GM23338 (cell line): ENCODE results near the gene PPP1R12A. TPM values are rescaled to one million over a fixed set of nuclear protein-coding genes. Genes with fewer than 3 reads are reported as not detected.

ENCODE experiments used
- ATAC-seq: fragments of 200-7000 bp; cut with Tn5 transposase; 3 replicates; pipeline ENCODE4 v1.9.1; 2020
- DNase-seq: peaks from one replicate; pipeline ENCODE4 v3.0.0-alpha.2; 2015; ENCODE audit warnings: low spot score
- H2AFZ ChIP-seq: fragments of 200-600 bp; sonication (generic); 2 replicates; pipeline ENCODE4 v1.8.0; 2016; ENCODE audit warnings: antibody characterized with exemption, mild to moderate bottlenecking, moderate library complexity
- H3F3A ChIP-seq: fragments of 200-600 bp; sonication (generic); replicated peaks from 2 replicates; pipeline ENCODE4 v1.8.0; 2017; ENCODE audit warnings: antibody characterized with exemption, mixed run types, low read depth
- H3K27ac ChIP-seq: fragments of 200-600 bp; sonication (generic); 2 replicates; pipeline ENCODE4 v1.6.1; 2016; ENCODE audit warnings: low read depth
- H3K27me3 ChIP-seq: fragments of 200-600 bp; sonication (generic); 2 replicates; pipeline ENCODE4 v1.8.0; 2016; ENCODE audit warnings: mild to moderate bottlenecking, mixed run types, moderate library complexity; ENCODE audit not compliant: insufficient read depth
- H3K36me3 ChIP-seq: fragments of 200-600 bp; sonication (generic); 2 replicates; pipeline ENCODE4 v1.8.0; 2016; ENCODE audit warnings: mild to moderate bottlenecking; ENCODE audit not compliant: insufficient read depth
- H3K4me1 ChIP-seq: fragments of 200-600 bp; sonication (generic); 2 replicates; pipeline ENCODE4 v1.8.0; 2016; ENCODE audit warnings: mild to moderate bottlenecking, moderate library complexity; ENCODE audit not compliant: insufficient read depth
- H3K4me2 ChIP-seq: fragments of 200-600 bp; sonication (generic); 2 replicates; pipeline ENCODE4 v1.7.1; 2017; ENCODE audit warnings: mixed run types
- H3K4me3 ChIP-seq: fragments of 200-600 bp; sonication (generic); 2 replicates; pipeline ENCODE4 v1.6.1; 2016; ENCODE audit warnings: mixed run types
- H3K79me2 ChIP-seq: fragments of 200-600 bp; sonication (generic); replicated peaks from 2 replicates; pipeline ENCODE4 v1.8.0; 2017; ENCODE audit warnings: mild to moderate bottlenecking; ENCODE audit not compliant: insufficient read depth
- H3K9me2 ChIP-seq: fragments of 200-600 bp; sonication (generic); 2 replicates; pipeline ENCODE4 v1.8.0; 2017; ENCODE audit not compliant: insufficient read depth
- H4K20me1 ChIP-seq: fragments of 200-600 bp; sonication (generic); replicated peaks from 2 replicates; pipeline ENCODE4 v1.8.0; 2017; ENCODE audit warnings: mild to moderate bottlenecking; ENCODE audit not compliant: insufficient read depth
- H3K27ac Mint-ChIP-seq: 2 replicates; pipeline ENCODE4 v1.8.0; 2020; ENCODE audit warnings: inconsistent platforms, mild to moderate bottlenecking, moderate library complexity, mixed read lengths
- H3K27me3 Mint-ChIP-seq: 3 replicates; pipeline ENCODE4 v1.8.0; 2022; ENCODE audit warnings: low read depth, mild to moderate bottlenecking, moderate library complexity, mixed read lengths, inconsistent platforms; ENCODE audit not compliant: insufficient read depth, poor library complexity
- H3K36me3 Mint-ChIP-seq: 3 replicates; pipeline ENCODE4 v1.8.0; 2021; ENCODE audit warnings: low read depth, mild to moderate bottlenecking, inconsistent platforms, moderate library complexity, mixed read lengths
- H3K4me1 Mint-ChIP-seq: 3 replicates; pipeline ENCODE4 v1.8.0; 2020; ENCODE audit warnings: mild to moderate bottlenecking, inconsistent platforms, mixed read lengths
- H3K4me3 Mint-ChIP-seq: 3 replicates; pipeline ENCODE4 v1.8.0; 2021; ENCODE audit warnings: moderate library complexity, mild to moderate bottlenecking, inconsistent platforms, mixed read lengths
- H3K9me3 Mint-ChIP-seq: 3 replicates; pipeline ENCODE4 v1.8.0; 2020; ENCODE audit warnings: moderate library complexity, mild to moderate bottlenecking, inconsistent platforms, mixed read lengths
- CREB1 ChIP-seq: fragments of 250-450 bp; sonication (Bioruptor Pico); IDR thresholded peaks from 2 replicates; pipeline ENCODE4 v1.5.0; 2020; ENCODE audit warnings: low read depth, mild to moderate bottlenecking, moderate library complexity
- CTCF ChIP-seq, 2 experiments: fragments of 200-600 bp in 1 of 2; sonication (generic) in 1 of 2; conservative IDR thresholded peaks; 2 replicates each; pipeline versions ENCODE4 v1.5.1 to v1.6.1; 2016 to 2017; ENCODE audit warnings: antibody characterized with exemption in 2 of 2, low read depth in 2 of 2, mild to moderate bottlenecking in 2 of 2, moderate library complexity in 1 of 2
- ETS1 ChIP-seq: IDR thresholded peaks from 2 replicates; pipeline ENCODE4 v1.6.1; 2016; ENCODE audit warnings: antibody characterized with exemption
- EZH2 ChIP-seq: fragments of 200-600 bp; sonication (generic); IDR thresholded peaks from one replicate; pipeline ENCODE4 v1.8.0; 2017; ENCODE audit warnings: antibody characterized with exemption, mild to moderate bottlenecking, low read depth; ENCODE audit not compliant: unreplicated experiment
- EZH2phosphoT487 ChIP-seq: fragments of 200-600 bp; sonication (generic); IDR thresholded peaks from one replicate; pipeline ENCODE4 v1.8.1; 2018; ENCODE audit warnings: antibody characterized with exemption; ENCODE audit not compliant: unreplicated experiment
- JUNB ChIP-seq: IDR thresholded peaks from one replicate; pipeline ENCODE4 v1.6.1; 2016; ENCODE audit warnings: antibody characterized with exemption; ENCODE audit not compliant: unreplicated experiment
- NANOG ChIP-seq: IDR thresholded peaks from 2 replicates; pipeline ENCODE4 v1.6.1; 2016; ENCODE audit warnings: antibody characterized with exemption, borderline replicate concordance
- POLR2AphosphoS5 ChIP-seq: IDR thresholded peaks from 2 replicates; pipeline ENCODE4 v1.6.1; 2016; ENCODE audit warnings: antibody characterized with exemption, low read depth
- REST ChIP-seq: IDR thresholded peaks from one replicate; pipeline ENCODE4 v1.6.1; 2018; ENCODE audit warnings: antibody characterized with exemption; ENCODE audit not compliant: unreplicated experiment
- STAT1 ChIP-seq: IDR thresholded peaks from one replicate; pipeline ENCODE4 v1.6.1; 2016; ENCODE audit warnings: antibody characterized with exemption; ENCODE audit not compliant: unreplicated experiment
- ZNF114 ChIP-seq: fragments of 250-450 bp; sonication (Bioruptor Pico); IDR thresholded peaks from 2 replicates; pipeline ENCODE4 v1.5.0; 2020; ENCODE audit warnings: mild to moderate bottlenecking, moderate library complexity
- ZNF331 ChIP-seq: fragments of 250-450 bp; sonication (Bioruptor Pico); IDR thresholded peaks from 2 replicates; pipeline ENCODE4 v1.5.0; 2020; ENCODE audit warnings: low read depth, mild to moderate bottlenecking, moderate library complexity
- ZNF462 ChIP-seq: fragments of 250-450 bp; sonication (Bioruptor Pico); IDR thresholded peaks from 2 replicates; pipeline ENCODE4 v1.5.0; 2020; ENCODE audit warnings: mild to moderate bottlenecking, moderate library complexity
- polyA plus RNA-seq: library from polyadenylated mRNA; unstranded; fragments of >200 nt; fragmentation: Nextera tagmentation; extraction: Ambion mirVana; gene quantifications from 2 replicates; pipeline ENCODE4 v1.2.1, GENCODE V29; 2016
- total RNA-seq: library from RNA; depleted of rRNA; stranded (reverse); fragments of >200 nt; shearing (Covaris generic); gene quantifications from 2 replicates; pipeline ENCODE4 v1.2.3, GENCODE V29; 2014

Gene PPP1R12A
- total and polyA plus RNA-seq, 2 experiments from 2014 or later: 91.6 to 146 TPM

- ATAC-seq (no peak), DNase-seq (no peak)
- Mint-ChIP-seq H3K4me3 (no peak overlapping the region), H3K27me3 (peaks cover 2% of the 10 kb centered on the region), H3K36me3 (no peaks in the 10 kb centered on the region), H3K27ac (no peak overlapping the region), H3K4me1 (peaks cover 36% of the 10 kb centered on the region), H3K9me3 (no peaks in the 10 kb centered on the region)
- H3K36me3 ChIP-seq: no peaks in the 10 kb centered on the region
- peaks cover 10% of the 10 kb centered on the region for H4K20me1 ChIP-seq
- no peaks in the 10 kb centered on the region for H3F3A ChIP-seq
- H3K4me1 ChIP-seq: peaks cover 11% of the 10 kb centered on the region
- H3K9me2 ChIP-seq: no peaks in the 10 kb centered on the region
- no peak overlapping the region for H3K4me2 ChIP-seq
- H3K27me3 ChIP-seq: no peaks in the 10 kb centered on the region
- no peak overlapping the region for H2AFZ ChIP-seq
- H3K4me3 ChIP-seq: no peak overlapping the region
- peak overlapping the region; percentile 24; the same call in 1 of the 2 replicates for H3K27ac ChIP-seq
- peaks cover 99% of the 10 kb centered on the region for H3K79me2 ChIP-seq
- TF ChIP-seq REST: no peak
- TF ChIP-seq ZNF114 (CRISPR knock-in tag): no peak
- no peak for TF ChIP-seq ZNF462 (CRISPR knock-in tag)
- TF ChIP-seq CTCF (conservative IDR thresholded peaks at IDR 0.05; ENCODE audit: low read depth in 2 of 2): no peak
- no peak for TF ChIP-seq CREB1 (CRISPR knock-in tag)
- no peak for TF ChIP-seq POLR2AphosphoS5
- TF ChIP-seq ETS1: no peak
- no peak for TF ChIP-seq STAT1
- no peak for TF ChIP-seq EZH2phosphoT487
- no peak for TF ChIP-seq NANOG
- TF ChIP-seq ZNF331 (CRISPR knock-in tag): no peak
- TF ChIP-seq JUNB: no peak
- TF ChIP-seq EZH2: no peak
These were observed 47.0 kb downstream of the PPP1R12A start for GRCh38 chr12:79887890-79888289.
